NT2/D1 (cell line): ENCODE measurements around the gene FBLIM1.

ENCODE experiments used
- SUZ12 ChIP-seq: IDR thresholded peaks from 2 replicates; pipeline ENCODE4 v1.6.1; 2011; ENCODE audit not compliant: insufficient read length, insufficient read depth; ENCODE audit errors: extremely low read depth
- YY1 ChIP-seq: IDR thresholded peaks from 2 replicates; pipeline ENCODE4 v1.6.1; 2011; ENCODE audit not compliant: insufficient read length, insufficient read depth
- ZNF274 ChIP-seq: IDR thresholded peaks from 2 replicates; pipeline ENCODE4 v1.6.1; 2011; ENCODE audit warnings: mild to moderate bottlenecking, low read depth, low read length

DNA sequence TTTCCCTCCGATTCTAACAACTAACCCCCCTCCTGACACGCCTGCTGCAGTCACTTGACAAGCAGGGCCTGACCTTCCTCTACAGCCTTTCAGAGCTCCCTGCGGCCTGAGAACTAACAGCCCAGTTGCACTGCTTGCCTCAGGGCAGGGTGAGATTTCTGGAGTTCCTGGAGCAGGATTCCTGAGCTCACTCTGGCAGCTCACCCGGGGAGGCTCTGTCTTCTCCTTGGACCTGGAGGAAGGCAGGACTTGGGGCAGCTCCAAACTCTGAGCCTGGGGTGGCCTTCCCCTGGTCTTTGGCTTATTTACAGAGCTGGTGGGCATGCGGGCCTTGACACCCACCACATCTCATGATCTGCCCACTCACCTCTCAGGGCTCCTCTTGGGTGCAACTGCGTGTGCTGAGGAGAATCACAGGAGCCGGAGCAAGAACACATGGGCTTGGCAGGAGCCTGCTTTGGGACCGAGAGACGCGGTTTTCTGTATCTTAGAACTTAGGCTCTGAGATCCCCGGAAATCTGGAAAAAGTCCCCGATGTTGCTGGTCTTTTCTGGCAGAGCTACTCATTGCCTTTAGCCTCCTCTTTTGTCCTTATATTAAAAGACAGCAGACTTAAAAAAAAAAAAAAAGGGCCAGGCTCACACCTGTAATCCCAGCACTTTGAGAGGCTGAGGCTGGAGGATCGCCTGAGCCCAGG is 35.6 kb upstream of the FBLIM1 start:
- TF ChIP-seq ZNF274 (no peak), YY1 (no peak), SUZ12 (no peak)
